Stimulated activated CD4-positive, alpha-beta T cell treated with anti-CD3 and anti-CD28 coated beads, Interleukin-15, amount 100 ng/mL, for 1 hour (primary cell): ENCODE data around the gene SRSF7.
"Not testable (repeated sequence)": the region's sequence is repeated elsewhere in the genome, so short reads cannot be mapped to it uniquely, and the experiment has no call there.

Experiments
- DNase-seq, 2 donors: peaks; one replicate each; pipeline ENCODE4 v3.0.0-alpha.2; 2020; ENCODE audit warnings: low read depth in 1 of 2, low spot score in 1 of 2

The SRSF7 gene

GRCh38 chr2:38750891-38751595, at the start of gene SRSF7:
TSS of gene SRSF7 (minus strand) at chr2:38751361. CDS start at chr2:38751256, 105 bp downstream.
- DNase-seq = peak; percentile 96 to 97

GRCh38 chr2:38797953-38798352, 46.8 kb upstream of the SRSF7 start:
- no peak for DNase-seq

- DNase-seq = no peak
Observed at GRCh38 chr2:38797250-38797676, 46.1 kb upstream of the SRSF7 start.

- DNase-seq = not testable (repeated sequence)
Observed at GRCh38 chr2:38795016-38795415, 43.9 kb upstream of the SRSF7 start.

GRCh38 chr2:38794235-38794946, 43.2 kb upstream of the SRSF7 start:
- no peak for DNase-seq

- DNase-seq = no peak
Observed at GRCh38 chr2:38793511-38793910, 42.4 kb upstream of the SRSF7 start.

GRCh38 chr2:38792751-38793150, 41.6 kb upstream of the SRSF7 start:
- no peak for DNase-seq

GRCh38 chr2:38792321-38792720, 41.2 kb upstream of the SRSF7 start:
- not testable (repeated sequence) for DNase-seq

- no peak for DNase-seq
Observed at GRCh38 chr2:38791744-38792143, 40.6 kb upstream of the SRSF7 start.

- DNase-seq = no peak
Observed at GRCh38 chr2:38789691-38790090, 38.5 kb upstream of the SRSF7 start.

GRCh38 chr2:38788306-38788705, 37.1 kb upstream of the SRSF7 start:
- no peak for DNase-seq

GRCh38 chr2:38783586-38783985, 32.4 kb upstream of the SRSF7 start:
- DNase-seq = no peak

GRCh38 chr2:38778687-38779082, 27.5 kb upstream of the SRSF7 start:
- DNase-seq = no peak

GRCh38 chr2:38776531-38776930, 25.4 kb upstream of the SRSF7 start:
- no peak for DNase-seq

- DNase-seq = no peak
Observed at GRCh38 chr2:38775921-38776225, 24.7 kb upstream of the SRSF7 start.

- DNase-seq = no peak
Observed at GRCh38 chr2:38775097-38775920, 24.1 kb upstream of the SRSF7 start.

GRCh38 chr2:38771632-38772031, 20.5 kb upstream of the SRSF7 start:
- no peak for DNase-seq

GRCh38 chr2:38765551-38765950, 14.4 kb upstream of the SRSF7 start:
- DNase-seq = no peak

GRCh38 chr2:38765149-38765548, 14.0 kb upstream of the SRSF7 start:
- no peak for DNase-seq

GRCh38 chr2:38763728-38764127, 12.6 kb upstream of the SRSF7 start:
- DNase-seq = no peak

- DNase-seq = no peak
Observed at GRCh38 chr2:38763228-38763627, 12.1 kb upstream of the SRSF7 start.

- not testable (repeated sequence) for DNase-seq
Observed at GRCh38 chr2:38755891-38756290, 4.7 kb upstream of the SRSF7 start.
